Measurements from ENCODE around the gene ANO3.

Gene ANO3

GRCh38 chr11:26480041-26480440, 148.1 kb downstream of the ANO3 start:
- Mint-ChIP-seq H3K4me3 (no peak overlapping the region), H3K36me3 (ENCODE audit: insufficient read depth) (no peaks in the 10 kb centered on the region), H3K27ac (no peak overlapping the region), H3K9me3 (peaks cover 4 to 13% of the 10 kb centered on the region in 2 donors), H3K27me3 (no peaks in the 10 kb centered on the region), H3K4me1 (ENCODE audit: low read depth in 2 of 2) (no peaks in the 10 kb centered on the region)
- DNase-seq (no peak), ATAC-seq (replicated peaks) (no peak)

DNA sequence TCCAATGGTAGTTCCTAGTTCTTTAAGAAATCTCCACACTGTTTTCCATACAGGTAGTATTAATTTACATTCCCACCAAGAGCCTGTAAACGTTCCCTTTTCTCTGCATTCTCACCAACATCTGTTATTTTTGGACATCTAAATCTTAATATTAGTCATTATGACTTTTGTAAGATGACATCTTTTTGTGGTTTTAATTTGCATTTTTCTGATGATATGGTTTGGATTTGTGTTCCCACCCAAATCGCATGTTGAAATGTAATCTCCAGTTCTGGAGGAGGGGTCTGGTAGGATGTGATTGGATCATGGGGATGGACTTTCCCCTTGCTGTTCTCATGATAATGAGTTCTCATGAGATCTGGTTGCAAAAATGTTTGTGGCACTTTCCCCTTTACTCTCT, 151.2 kb downstream of the ANO3 start:
- no peak for DNase-seq
- no peak overlapping the region for H3K4me3 Mint-ChIP-seq
- H3K4me1 Mint-ChIP-seq (ENCODE audit: low read depth in 2 of 2): no peaks in the 10 kb centered on the region
- no peak for ATAC-seq (replicated peaks)
- no peaks in the 10 kb centered on the region for H3K27me3 Mint-ChIP-seq
- H3K27ac Mint-ChIP-seq: no peak overlapping the region
- H3K36me3 Mint-ChIP-seq (ENCODE audit: insufficient read depth): no peaks in the 10 kb centered on the region
- H3K9me3 Mint-ChIP-seq: peaks cover 4 to 19% of the 10 kb centered on the region in 2 donors

GRCh38 chr11:26490546-26490945, 158.6 kb downstream of the ANO3 start:
- DNase-seq (no peak), ATAC-seq (replicated peaks) (no peak)

GRCh38 chr11:26493616-26494015, 161.7 kb downstream of the ANO3 start:
- DNase-seq: no peak
- ATAC-seq (replicated peaks): no peak

More at GRCh38 chr11:26490546-26490945, 158.6 kb downstream of the ANO3 start:
- Mint-ChIP-seq H3K9me3 (peaks cover 10 to 18% of the 10 kb centered on the region in 2 donors), H3K36me3 (ENCODE audit: insufficient read depth) (no peaks in the 10 kb centered on the region), H3K27me3 (no peaks in the 10 kb centered on the region), H3K4me3 (no peak overlapping the region), H3K4me1 (ENCODE audit: low read depth in 2 of 2) (no peaks in the 10 kb centered on the region), H3K27ac (no peak overlapping the region)

GRCh38 chr11:26507229-26507628, 175.3 kb downstream of the ANO3 start:
- DNase-seq (no peak), ATAC-seq (replicated peaks) (no peak)
- no peak overlapping the region for H3K27ac Mint-ChIP-seq
- H3K9me3 Mint-ChIP-seq: peaks cover 8 to 15% of the 10 kb centered on the region in 2 donors
- H3K27me3 Mint-ChIP-seq: no peaks in the 10 kb centered on the region
- no peaks in the 10 kb centered on the region for H3K36me3 Mint-ChIP-seq (ENCODE audit: insufficient read depth)
- no peaks in the 10 kb centered on the region for H3K4me1 Mint-ChIP-seq (ENCODE audit: low read depth in 2 of 2)
- no peak overlapping the region for H3K4me3 Mint-ChIP-seq

More at GRCh38 chr11:26493616-26494015, 161.7 kb downstream of the ANO3 start:
- H3K36me3 Mint-ChIP-seq (ENCODE audit: insufficient read depth): no peaks in the 10 kb centered on the region
- H3K4me3 Mint-ChIP-seq: no peak overlapping the region
- no peaks in the 10 kb centered on the region for H3K27me3 Mint-ChIP-seq
- H3K4me1 Mint-ChIP-seq (ENCODE audit: low read depth in 2 of 2): no peaks in the 10 kb centered on the region
- H3K9me3 Mint-ChIP-seq: peaks cover 8 to 11% of the 10 kb centered on the region in 2 donors
- no peak overlapping the region for H3K27ac Mint-ChIP-seq

GRCh38 chr11:26510164-26510563, 178.2 kb downstream of the ANO3 start:
- Mint-ChIP-seq H3K27me3 (no peaks in the 10 kb centered on the region), H3K36me3 (ENCODE audit: insufficient read depth) (no peaks in the 10 kb centered on the region), H3K9me3 (peaks cover 10 to 12% of the 10 kb centered on the region in 2 donors), H3K4me3 (no peak overlapping the region), H3K4me1 (ENCODE audit: low read depth in 2 of 2) (no peaks in the 10 kb centered on the region), H3K27ac (no peak overlapping the region)
- DNase-seq: no peak
- ATAC-seq (replicated peaks): no peak

- Mint-ChIP-seq H3K9me3 (peaks cover 7% of the 10 kb centered on the region in 2 donors), H3K4me3 (no peak overlapping the region), H3K27me3 (no peaks in the 10 kb centered on the region), H3K27ac (no peak overlapping the region), H3K4me1 (ENCODE audit: low read depth in 2 of 2) (no peaks in the 10 kb centered on the region), H3K36me3 (ENCODE audit: insufficient read depth) (no peaks in the 10 kb centered on the region)
- ATAC-seq (replicated peaks) (no peak), DNase-seq (no peak)
Measured at GRCh38 chr11:26510756-26511155, 178.8 kb downstream of the ANO3 start.

- H3K27me3 Mint-ChIP-seq: no peaks in the 10 kb centered on the region
- peaks cover 7% of the 10 kb centered on the region in 2 donors for H3K9me3 Mint-ChIP-seq
- ATAC-seq (replicated peaks) (no peak), DNase-seq (no peak)
- H3K36me3 Mint-ChIP-seq (ENCODE audit: insufficient read depth): no peaks in the 10 kb centered on the region
- H3K4me3 Mint-ChIP-seq: no peak overlapping the region
- no peaks in the 10 kb centered on the region for H3K4me1 Mint-ChIP-seq (ENCODE audit: low read depth in 2 of 2)
- no peak overlapping the region for H3K27ac Mint-ChIP-seq
Measured at GRCh38 chr11:26512196-26512595, 180.3 kb downstream of the ANO3 start.

GRCh38 chr11:26519469-26519868, 187.5 kb downstream of the ANO3 start:
- H3K4me3 Mint-ChIP-seq: no peak overlapping the region
- no peaks in the 10 kb centered on the region for H3K36me3 Mint-ChIP-seq (ENCODE audit: insufficient read depth)
- DNase-seq: no peak
- H3K27me3 Mint-ChIP-seq: no peaks in the 10 kb centered on the region
- no peak for ATAC-seq (replicated peaks)
- no peak overlapping the region for H3K27ac Mint-ChIP-seq
- no peaks in the 10 kb centered on the region for H3K4me1 Mint-ChIP-seq (ENCODE audit: low read depth in 2 of 2)
- H3K9me3 Mint-ChIP-seq: peaks cover 4 to 7% of the 10 kb centered on the region in 2 donors

DNA sequence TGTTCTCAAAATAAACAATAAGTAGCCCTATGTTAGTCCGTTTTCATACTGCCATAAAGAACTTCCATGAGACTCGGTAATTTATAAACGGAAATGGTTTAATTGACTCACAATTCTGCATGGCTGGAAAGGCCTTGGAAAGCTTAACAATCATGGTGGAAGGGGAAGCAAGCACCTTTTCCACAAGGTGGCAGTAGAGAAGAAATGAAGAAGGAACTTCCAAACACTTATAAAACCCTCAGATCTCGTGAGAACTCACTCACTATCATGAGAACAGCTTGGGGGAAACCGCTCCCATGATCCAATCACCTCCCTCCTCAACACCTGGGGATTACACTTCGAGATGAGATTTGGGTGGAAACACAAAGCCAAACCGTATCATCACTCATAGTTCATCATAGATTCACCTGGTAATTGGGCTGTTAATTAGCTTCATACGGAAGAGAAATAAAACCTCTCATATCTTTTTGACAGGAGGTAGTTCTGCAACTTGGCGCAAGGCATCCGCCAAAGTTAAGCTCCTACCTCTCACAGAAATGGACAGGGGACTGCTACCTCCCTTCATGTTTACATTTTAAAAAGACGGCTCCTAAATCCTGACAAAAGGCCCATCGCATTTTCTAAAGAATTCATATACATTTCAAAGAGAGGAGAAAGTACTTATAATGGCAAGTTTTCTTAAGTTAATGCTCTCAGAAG, 191.1 kb downstream of the ANO3 start:
- H3K36me3 Mint-ChIP-seq (ENCODE audit: insufficient read depth): no peaks in the 10 kb centered on the region
- DNase-seq (no peak), ATAC-seq (replicated peaks) (no peak)
- H3K27ac Mint-ChIP-seq: no peak overlapping the region
- no peak overlapping the region for H3K4me3 Mint-ChIP-seq
- peaks cover 4 to 7% of the 10 kb centered on the region in 2 donors for H3K9me3 Mint-ChIP-seq
- H3K4me1 Mint-ChIP-seq (ENCODE audit: low read depth in 2 of 2): no peaks in the 10 kb centered on the region
- H3K27me3 Mint-ChIP-seq: no peaks in the 10 kb centered on the region

GRCh38 chr11:26527685-26528084, 195.8 kb downstream of the ANO3 start:
- no peaks in the 10 kb centered on the region for H3K27me3 Mint-ChIP-seq

GRCh38 chr11:26537341-26537740, 205.4 kb downstream of the ANO3 start:
- Mint-ChIP-seq H3K27me3 (no peaks in the 10 kb centered on the region), H3K4me1 (ENCODE audit: low read depth in 2 of 2) (no peaks in the 10 kb centered on the region), H3K4me3 (no peak overlapping the region), H3K9me3 (peaks cover 3 to 11% of the 10 kb centered on the region in 2 donors), H3K36me3 (ENCODE audit: insufficient read depth) (no peaks in the 10 kb centered on the region), H3K27ac (no peak overlapping the region)
- no peak for ATAC-seq (replicated peaks)
- DNase-seq: no peak

More at GRCh38 chr11:26527685-26528084, 195.8 kb downstream of the ANO3 start:
- Mint-ChIP-seq H3K9me3 (peaks cover 0 to 5% of the 10 kb centered on the region in 2 donors), H3K36me3 (ENCODE audit: insufficient read depth) (no peaks in the 10 kb centered on the region), H3K27ac (no peak overlapping the region), H3K4me3 (no peak overlapping the region), H3K4me1 (ENCODE audit: low read depth in 2 of 2) (no peaks in the 10 kb centered on the region)
- DNase-seq (no peak), ATAC-seq (replicated peaks) (no peak)

DNA sequence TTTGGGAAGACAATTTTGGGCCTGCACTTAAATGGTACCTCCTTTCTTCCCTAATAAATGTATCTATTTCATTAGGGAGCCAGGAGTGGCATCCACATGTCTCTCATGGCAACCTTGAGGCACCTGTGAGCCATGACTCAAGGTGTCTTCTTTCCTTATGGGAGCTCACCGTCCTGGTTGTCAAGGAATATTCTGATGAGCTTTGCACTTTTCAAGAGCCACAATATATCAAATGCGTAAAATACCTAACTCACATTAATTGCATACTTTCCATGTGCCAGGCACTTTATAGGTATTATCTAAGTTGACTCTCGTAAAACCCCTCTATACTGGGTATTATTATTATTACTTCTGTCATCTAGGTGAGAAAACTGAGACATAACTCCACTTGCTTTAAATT, 207.6 kb downstream of the ANO3 start:
- Mint-ChIP-seq H3K4me1 (ENCODE audit: low read depth in 2 of 2) (no peaks in the 10 kb centered on the region), H3K27ac (no peak overlapping the region), H3K9me3 (peaks cover 0 to 5% of the 10 kb centered on the region in 2 donors), H3K36me3 (ENCODE audit: insufficient read depth) (no peaks in the 10 kb centered on the region), H3K27me3 (no peaks in the 10 kb centered on the region), H3K4me3 (no peak overlapping the region)
- no peak for ATAC-seq (replicated peaks)
- DNase-seq: no peak

- ATAC-seq (replicated peaks): no peak
- H3K36me3 Mint-ChIP-seq (ENCODE audit: insufficient read depth): no peaks in the 10 kb centered on the region
Measured at GRCh38 chr11:26541870-26542269, 209.9 kb downstream of the ANO3 start.

More at GRCh38 chr11:26541870-26542269, 209.9 kb downstream of the ANO3 start:
- no peak for DNase-seq
- H3K27ac Mint-ChIP-seq: no peak overlapping the region
- H3K4me1 Mint-ChIP-seq (ENCODE audit: low read depth in 2 of 2): no peaks in the 10 kb centered on the region
- H3K4me3 Mint-ChIP-seq: no peak overlapping the region
- H3K27me3 Mint-ChIP-seq: no peaks in the 10 kb centered on the region
- H3K9me3 Mint-ChIP-seq: peaks cover 6 to 7% of the 10 kb centered on the region in 2 donors

Data from effector memory CD8-positive, alpha-beta T cell (primary cell).